SIG-M5 (cell line): ENCODE data around the gene C6orf15.

Source experiments
- DNase-seq: peaks from one replicate; lab custom pipeline; 2025; lab: John Stamatoyannopoulos, UW

C6orf15 gene

DNA sequence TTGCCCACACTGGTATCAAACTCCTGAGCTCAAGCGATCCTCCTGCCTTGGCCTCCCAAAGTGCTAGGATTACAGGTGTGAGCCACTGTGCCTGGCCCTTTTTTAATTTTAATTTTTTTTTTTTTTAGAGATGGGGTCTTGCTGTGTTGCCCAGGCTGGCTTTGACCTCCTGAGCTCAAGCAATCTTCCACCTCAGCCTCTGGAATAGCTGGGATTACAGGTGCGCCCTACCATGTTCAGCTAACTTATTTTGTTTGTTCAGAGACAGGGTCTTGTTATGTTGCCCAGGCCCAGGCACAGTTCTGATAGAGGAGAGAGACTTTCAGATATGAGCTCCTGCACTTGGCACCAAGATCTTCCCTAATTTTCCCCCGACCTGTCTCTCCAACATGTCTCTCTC, 18.4 kb upstream of the C6orf15 start:
- no peak for DNase-seq

DNA sequence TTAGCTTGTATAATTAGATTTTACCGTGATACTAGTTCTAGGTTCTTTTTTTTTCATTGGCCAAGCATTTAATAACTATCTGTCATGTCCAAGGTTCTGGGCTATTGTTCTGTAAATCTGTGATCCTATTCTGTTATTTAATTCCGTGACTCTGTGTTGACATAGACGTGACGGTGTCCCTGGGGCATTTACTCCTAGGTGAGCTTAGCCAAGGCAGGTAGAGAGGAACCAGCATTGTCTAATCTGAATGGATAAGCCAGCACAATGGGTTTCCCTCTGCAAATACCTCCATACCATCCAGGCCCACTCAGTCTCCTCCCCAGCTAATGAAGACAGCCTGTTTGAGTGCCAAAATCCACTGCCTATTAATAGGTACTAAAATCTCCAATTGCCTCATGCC, 16.8 kb upstream of the C6orf15 start:
- DNase-seq: no peak

DNA sequence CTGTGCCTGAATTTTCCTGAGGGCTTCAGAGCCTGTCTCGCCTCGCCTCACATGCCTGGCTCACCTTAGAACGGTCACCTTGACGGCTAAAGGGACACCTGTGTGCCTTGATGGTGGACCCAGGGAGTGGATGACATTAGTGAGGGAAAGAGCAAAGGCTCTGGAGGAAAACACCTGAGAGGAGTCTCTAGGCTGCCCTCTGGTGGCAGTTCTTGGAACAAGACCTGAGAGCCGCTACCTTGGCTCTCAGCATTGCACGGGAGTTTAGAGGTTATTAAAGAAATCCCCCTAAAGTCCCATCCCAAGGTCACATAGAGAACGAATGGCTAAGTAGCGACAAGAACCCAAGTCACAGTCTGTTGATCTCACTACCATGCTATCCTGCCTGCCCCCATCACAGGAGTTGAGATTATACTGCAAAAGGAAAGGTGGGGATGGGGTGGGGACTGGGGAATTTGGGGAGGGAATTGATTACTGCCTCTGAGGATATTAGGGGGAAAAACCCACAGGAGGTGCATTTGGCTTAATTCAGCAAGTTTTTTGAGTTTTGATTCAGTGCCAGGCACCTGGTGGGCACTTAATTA, 15.8 kb upstream of the C6orf15 start:
- DNase-seq: no peak

GRCh38 chr6:31126396-31127175, 14.2 kb upstream of the C6orf15 start:
- DNase-seq: no peak

DNA sequence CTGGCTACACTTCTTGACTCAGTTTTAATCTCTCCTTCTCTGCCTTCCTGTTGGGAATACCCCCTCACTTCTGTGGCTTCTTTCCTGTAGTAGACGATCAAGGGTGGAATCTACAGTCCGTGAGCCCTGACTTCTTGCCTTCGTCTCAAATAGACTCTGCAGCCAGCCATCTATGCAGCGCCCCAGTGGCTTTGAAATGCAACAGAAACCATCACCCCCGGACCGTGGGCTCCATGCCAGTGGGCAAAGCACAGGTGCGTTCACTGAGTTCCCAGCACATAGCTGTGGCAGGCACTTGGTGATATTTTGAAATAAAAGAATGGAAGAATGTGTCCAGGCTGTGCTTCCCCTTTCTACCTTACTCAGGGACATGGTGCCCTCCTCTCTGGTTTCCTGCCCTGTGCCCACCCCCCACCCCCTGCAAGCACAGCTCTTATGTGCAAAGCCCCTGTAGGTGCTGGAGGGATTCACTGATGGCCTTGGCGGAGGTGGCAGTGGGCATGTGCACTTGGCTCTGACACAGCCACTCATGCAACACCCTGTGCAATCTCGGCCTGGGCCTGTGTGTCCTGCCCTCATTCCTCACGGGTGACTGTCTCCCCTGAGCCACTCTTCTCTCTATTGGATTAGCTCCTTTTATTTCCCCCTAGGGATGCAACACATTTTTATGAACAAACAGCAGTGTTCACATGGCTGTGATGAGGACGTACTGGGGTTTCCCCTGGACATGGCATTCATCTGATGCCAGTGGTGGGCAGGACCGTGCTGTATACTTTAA, 13.4 kb upstream of the C6orf15 start:
- no peak for DNase-seq

GRCh38 chr6:31125162-31125561, 12.8 kb upstream of the C6orf15 start:
- no peak for DNase-seq

DNA sequence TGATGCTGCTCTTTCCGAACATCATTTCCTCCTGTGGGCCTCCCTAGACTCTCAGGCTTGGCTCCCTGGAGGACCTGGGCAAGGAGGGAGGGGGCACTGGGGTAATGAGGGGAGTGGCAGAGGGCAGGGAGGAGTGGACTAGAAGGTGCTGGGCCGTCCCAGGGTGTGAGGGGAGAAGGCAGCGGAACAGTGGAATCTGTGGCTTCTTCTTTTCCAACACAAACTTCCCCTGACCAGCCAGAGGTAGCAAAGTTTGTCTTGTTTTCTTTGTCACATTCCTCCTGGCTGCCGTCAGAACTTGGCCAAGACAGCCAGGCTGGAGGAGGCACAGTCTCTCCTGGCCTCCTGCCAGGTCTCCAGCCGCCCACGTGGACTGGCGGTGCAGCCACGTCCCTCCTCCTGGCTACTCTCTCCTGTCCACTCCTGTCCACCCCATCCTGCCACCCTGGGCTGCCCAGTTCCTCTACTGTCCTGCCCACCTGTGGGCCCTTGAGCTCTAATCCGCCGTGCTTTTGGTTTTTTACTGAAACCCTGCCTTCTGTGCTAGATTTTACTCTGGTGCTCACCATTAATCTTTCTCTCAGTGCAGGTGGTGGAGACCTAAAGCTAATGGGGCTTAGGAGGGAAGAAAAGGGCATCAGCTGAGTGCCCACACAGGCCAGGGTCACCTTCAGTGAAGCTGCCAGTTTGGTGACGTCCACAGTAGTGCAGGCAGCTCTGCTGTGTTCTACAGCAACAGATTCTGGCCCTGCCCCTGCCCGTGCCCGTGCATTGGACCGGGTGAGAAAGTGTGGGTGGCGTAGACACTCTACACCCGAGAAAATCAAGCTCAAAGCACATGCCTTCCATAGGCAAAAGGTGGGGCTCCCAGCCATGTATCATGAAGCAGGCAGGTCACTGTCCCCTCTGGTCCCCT, 10.7 kb upstream of the C6orf15 start:
- no peak for DNase-seq

GRCh38 chr6:31121131-31121790, 8.9 kb upstream of the C6orf15 start:
- no peak for DNase-seq

DNA sequence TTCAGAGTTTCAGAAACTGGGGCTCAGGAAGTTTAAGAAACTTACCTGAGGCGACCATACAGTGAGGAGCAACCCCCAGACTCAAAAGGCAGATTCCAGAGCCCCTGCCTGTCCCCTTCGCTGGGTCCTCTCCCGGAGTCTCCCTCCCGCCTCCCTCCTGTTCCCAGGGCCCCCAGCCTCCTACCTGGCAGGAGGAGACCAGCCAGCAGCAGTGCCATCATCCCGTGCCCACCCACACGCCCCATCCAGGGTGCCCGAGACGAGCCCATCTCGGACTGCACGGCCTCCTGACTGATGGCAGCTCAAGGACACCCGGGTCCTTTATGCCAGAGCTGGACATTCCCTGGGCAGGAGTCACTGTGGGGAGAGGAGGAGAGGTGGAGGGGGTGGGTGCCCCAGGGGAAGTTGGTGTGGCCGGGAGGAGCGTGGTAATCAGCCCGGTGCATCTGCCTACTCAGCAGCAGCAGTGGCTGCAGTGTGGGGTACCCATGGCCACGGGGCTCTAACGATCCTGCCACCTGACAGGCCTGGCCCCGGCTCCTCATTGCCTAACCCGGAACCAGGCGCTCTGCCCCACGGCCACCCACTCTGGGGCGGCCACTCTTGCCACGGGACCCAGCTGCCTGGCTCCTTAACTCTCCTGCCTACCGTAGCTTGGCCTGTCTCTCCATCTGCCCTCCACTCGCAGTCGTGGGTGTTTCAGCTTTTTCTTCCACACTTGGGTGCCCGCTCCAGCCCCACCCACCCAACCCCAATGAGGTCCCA, 8.0 kb upstream of the C6orf15 start, which contains the start of gene CDSN:
Gene CDSN (minus strand): TSS at position 296 of the 765 bp plus-strand sequence. CDS start 27 bp downstream, at position 269.
- no peak for DNase-seq

DNA sequence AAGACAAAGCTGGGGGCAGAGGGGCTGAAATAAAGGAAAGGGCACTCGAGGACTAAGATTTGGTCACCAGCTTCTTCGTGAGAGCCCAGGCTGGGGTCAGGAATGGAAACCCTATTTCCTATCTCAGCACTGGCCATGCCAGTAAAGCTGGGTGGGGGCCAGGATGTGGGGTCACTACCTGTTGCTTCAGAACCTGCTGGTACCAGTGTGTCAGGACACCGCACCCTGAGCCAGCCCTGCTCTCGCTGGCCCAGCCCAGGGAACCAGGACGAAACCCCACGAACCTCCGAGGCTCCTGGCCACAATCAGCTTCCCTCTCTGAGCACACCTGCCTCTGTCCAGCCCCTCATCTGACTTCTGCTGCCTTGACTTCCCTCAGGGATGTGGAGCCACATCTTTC, 5.8 kb upstream of the C6orf15 start:
- no peak for DNase-seq

GRCh38 chr6:31116661-31117385, 4.4 kb upstream of the C6orf15 start:
- DNase-seq: no peak

DNA sequence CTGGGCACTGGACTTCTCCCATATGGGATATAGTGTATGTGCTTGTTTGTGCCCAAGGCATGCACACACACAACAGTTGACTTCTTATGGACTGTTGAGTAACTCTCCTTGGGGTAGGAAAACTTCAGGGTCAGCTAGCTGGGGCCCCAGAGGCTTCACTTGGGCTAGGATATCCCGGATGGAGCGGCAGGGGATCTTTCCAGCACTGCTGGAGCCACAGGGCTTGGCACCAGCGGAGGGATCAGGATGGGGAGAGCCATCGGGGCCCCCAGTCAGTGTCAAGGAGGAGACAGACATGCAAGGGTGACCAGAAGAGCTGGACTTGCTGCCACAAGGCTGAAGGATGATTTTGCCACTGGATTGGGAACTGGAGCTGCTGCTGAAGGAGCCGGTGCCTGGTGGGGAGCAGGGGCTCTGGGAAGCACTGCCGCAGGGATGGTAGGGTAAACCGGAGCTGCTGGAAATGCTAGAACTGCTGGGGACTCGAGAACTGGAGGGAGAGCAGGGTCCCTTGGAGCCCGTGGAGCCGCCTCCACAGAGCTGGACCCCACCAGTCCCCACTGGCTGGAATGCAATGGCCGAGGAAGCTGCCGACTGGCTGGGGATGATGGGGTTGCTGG, 3.7 kb upstream of the C6orf15 start:
- no peak for DNase-seq

DNA sequence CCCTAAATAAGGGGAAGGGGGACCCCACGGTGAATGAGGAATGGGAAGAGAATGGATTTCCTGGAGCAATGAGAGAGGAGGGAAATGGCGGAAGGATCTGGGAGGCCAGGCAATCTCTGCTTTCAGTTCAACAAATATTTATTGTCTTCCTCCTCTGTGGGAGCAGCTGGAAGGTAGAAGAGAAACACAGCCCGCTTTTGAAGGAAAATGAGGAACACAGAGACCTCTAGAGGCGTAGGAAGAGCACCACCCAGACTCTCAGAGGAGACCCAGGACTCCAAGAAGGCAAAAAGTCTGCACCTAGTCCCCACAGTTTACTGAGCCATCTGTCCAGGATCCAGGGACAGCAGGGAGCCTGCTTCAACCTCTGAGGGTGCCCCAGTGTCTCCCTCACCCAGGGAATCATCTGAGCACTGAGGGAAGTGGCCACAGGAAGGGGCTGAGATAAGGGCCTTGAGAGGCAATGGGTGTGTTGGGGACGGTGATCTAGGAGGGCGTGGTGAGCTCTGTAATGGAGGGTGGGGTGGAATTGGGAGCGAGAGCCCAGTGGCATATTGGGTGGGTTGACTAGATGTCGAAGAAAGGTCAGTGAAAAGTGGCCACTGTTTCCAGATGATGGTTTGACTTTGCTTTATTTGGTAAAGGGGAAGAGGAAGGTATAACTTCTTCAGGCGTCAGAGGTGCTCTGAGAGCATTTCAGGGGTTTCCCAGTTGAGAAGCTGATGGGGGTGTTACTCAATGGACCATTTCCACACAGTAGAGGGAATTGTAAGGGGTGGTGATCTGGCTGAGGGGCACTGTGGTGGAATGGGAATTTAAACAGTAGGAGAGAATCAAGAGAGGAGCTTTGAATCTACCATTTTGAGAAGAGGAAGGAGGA, 2.8 kb upstream of the C6orf15 start:
- no peak for DNase-seq

DNA sequence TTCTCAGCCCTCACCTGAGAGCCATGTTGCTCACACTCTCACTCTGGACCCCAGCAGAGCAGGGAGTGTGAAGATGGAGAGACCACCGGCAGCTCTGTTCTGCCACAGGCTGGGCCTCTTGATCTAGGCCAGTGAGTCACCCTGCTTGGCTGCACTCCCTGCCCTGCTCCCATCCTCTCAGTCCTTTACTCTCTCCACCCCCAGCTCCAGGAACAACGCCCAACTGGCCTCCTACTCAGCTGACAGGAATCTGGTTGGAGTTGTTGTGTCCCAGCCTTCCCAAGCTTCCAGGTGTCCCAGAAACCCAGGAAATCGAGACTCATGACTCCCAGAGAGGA, 2.1 kb upstream of the C6orf15 start, which contains the start of gene PSORS1C1:
Gene PSORS1C1 (plus strand): TSS at position 260 of the 338 bp plus-strand sequence. CDS start 14,833 bp downstream, outside the sequence.
- no peak for DNase-seq

DNA sequence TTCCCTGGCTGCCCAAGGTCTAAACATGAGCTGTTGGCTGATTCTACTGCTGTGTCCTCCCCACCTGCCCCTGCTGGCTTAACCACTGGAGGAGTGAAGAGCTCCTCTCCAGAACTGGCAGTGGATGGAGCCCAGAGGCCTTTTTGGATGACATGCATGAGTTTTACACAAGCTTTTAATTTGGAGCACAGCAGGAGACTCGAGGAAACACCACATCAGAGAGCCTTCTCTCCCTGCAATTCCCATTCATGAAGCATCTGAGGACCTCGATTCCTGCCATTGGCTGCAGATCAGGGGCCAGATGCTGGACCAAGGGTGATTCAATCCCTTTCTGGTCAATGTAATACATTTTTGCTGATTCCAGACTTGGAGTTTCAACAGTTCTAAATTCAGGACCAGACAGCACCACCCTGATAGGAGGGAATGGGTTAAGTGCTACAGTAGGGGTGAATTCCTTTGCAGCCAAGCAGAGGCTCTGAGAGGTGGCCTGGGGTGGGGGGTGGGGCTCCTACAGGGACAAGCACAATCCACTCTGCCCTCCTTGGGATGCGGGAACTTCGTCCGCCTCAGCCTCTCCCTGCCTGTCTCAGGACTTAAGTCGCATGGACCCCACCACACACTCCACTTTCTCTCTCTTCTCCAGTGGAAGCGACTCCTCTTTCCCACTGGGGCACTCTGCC, 1.6 kb upstream of the C6orf15 start:
- DNase-seq: no peak

DNA sequence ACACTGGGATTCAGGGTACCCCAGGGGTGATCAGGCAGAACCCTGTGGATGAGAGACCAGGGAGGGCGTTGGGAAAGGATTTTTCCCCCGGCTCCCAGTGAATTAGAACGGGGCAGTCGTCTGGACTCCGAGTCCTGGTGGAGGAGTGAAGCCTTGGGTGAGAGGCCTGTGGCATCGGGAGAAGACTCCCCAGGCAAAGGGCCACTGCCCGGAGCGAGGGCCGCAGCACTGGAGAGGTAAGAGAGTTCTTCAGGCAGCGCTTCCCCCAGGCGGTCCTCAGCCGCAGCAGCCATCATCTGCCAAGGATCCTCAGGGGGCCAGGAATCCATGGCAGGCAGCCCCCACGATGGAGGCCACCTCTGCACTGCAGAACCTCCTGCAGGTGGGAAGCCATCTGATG, 663 bp downstream of the C6orf15 start:
- no peak for DNase-seq

DNA sequence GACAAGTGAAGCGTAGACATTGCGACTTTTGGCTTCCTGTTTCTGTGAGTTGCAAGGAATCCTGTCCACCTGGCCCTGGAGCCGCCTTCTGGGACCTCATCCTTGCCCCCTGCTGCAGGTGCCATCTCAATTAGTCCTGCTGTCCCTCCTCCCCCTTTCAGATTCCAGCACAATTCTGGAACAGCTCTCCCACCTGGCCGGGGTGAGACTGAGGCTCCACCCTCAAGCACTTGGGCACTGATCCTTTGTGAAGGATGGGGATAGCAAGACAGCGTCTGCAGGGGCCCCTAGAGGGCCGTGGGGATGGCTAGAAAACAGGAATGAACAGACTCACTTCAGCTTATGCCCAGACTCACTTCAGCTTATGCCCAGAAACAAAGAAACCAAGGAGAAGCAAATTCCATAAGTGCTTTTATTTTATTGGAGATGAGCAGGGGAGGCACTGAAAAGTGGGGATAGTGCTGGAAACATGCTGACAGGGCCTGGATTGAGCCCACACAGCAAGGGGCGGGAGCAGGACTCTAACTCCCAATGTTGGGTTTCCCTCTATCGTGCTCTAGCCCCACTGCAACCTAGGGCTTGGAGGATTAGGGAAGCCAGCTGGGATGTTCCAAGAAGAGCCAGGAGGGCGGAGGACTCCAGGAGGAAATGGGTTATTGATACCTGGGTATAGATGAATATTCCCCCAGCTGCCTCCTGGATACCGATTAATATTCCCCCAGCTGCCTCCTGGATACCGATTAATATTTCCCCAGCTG, 1.4 kb downstream of the C6orf15 start:
- DNase-seq: no peak
